Activated naive CD4-positive, alpha-beta T cell treated with anti-CD3 and anti-CD28 coated beads for 36 hours (primary cell): Measurements from ENCODE around the gene NECTIN4. TPM values are rescaled to one million over a fixed set of nuclear protein-coding genes. Genes with fewer than 3 reads are reported as not detected.

Source experiments
- CTCF ChIA-PET: fragments of 350-600 bp; sonication (Branson Sonifier 250); formaldehyde crosslinking; loops from one replicate; lab custom pipeline; 2021; ENCODE audit warnings: antibody characterized with exemption; lab: Charles Lee
- DNase-seq: peaks from one replicate; pipeline ENCODE4 v3.0.0-alpha.2; 2020
- H3K27ac Mint-ChIP-seq: one replicate; pipeline ENCODE4 v1.8.0; 2021; ENCODE audit warnings: mild to moderate bottlenecking, mixed read lengths
- H3K27me3 Mint-ChIP-seq: one replicate; pipeline ENCODE4 v1.8.0; 2021; ENCODE audit warnings: low read depth, mixed read lengths
- H3K36me3 Mint-ChIP-seq: one replicate; pipeline ENCODE4 v1.8.0; 2021; ENCODE audit warnings: low read depth, mixed read lengths
- H3K4me1 Mint-ChIP-seq: one replicate; pipeline ENCODE4 v1.8.0; 2021; ENCODE audit warnings: low read depth, mixed read lengths
- H3K4me3 Mint-ChIP-seq: one replicate; pipeline ENCODE4 v1.8.0; 2021; ENCODE audit warnings: mild to moderate bottlenecking, moderate library complexity, mixed read lengths
- H3K9me3 Mint-ChIP-seq: one replicate; pipeline ENCODE4 v1.8.0; 2021; ENCODE audit warnings: mixed read lengths
- intact Hi-C: fragments of 100-400 bp; cut with micrococcal nuclease; formaldehyde crosslinking; loops from one replicate; pipeline ENCODE4 v1.15.1; 2023
- total RNA-seq, 2 experiments: library from RNA; stranded (reverse); gene quantifications; one replicate each; pipeline ENCODE4 v1.2.3, GENCODE V29; 2021

Gene NECTIN4
- total RNA-seq, 2 experiments from 2014 or later = not detected

- CTCF ChIA-PET = no interaction called here
- Mint-ChIP-seq H3K36me3 (no peaks in the 10 kb centered on the region), H3K4me1 (peaks cover 4% of the 10 kb centered on the region), H3K9me3 (no peaks in the 10 kb centered on the region), H3K27ac (no peak overlapping the region), H3K27me3 (no peaks in the 10 kb centered on the region), H3K4me3 (no peak overlapping the region)
- no peak for DNase-seq
- intact Hi-C loops = no loop called here
Measured at GRCh38 chr1:161077426-161077825, 11.9 kb downstream of the NECTIN4 start.

- DNase-seq = no peak
- no peak overlapping the region for H3K4me3 Mint-ChIP-seq
- H3K36me3 Mint-ChIP-seq = no peaks in the 10 kb centered on the region
- intact Hi-C loops = no loop called here
- CTCF ChIA-PET = interaction anchor here (0.6 kb wide), 1 partner anchor 61 kb away, joined by 3 read pairs; no protein-coding TSS in a partner anchor
- no peak overlapping the region for H3K27ac Mint-ChIP-seq
- H3K9me3 Mint-ChIP-seq = no peaks in the 10 kb centered on the region
- no peaks in the 10 kb centered on the region for H3K27me3 Mint-ChIP-seq
- H3K4me1 Mint-ChIP-seq = peaks cover 10% of the 10 kb centered on the region
Measured at GRCh38 chr1:161076410-161076809, 12.9 kb downstream of the NECTIN4 start.

GRCh38 chr1:161074676-161075368, 14.5 kb downstream of the NECTIN4 start:
- Mint-ChIP-seq H3K4me1 (peaks cover 22% of the 10 kb centered on the region), H3K27me3 (no peaks in the 10 kb centered on the region), H3K27ac (peak overlapping the region; percentile 54), H3K4me3 (no peak overlapping the region), H3K36me3 (no peaks in the 10 kb centered on the region), H3K9me3 (peaks cover 1% of the 10 kb centered on the region)
- CTCF ChIA-PET = interaction anchor here (8.9 kb wide), 1 partner anchor 22 kb away, joined by 221 read pairs; the partner anchor contains the start of gene KLHDC9
- intact Hi-C loops = no loop called here
- DNase-seq = no peak

GRCh38 chr1:161073474-161074121, 15.8 kb downstream of the NECTIN4 start:
- Mint-ChIP-seq H3K36me3 (peaks cover 7% of the 10 kb centered on the region), H3K27ac (no peak overlapping the region), H3K9me3 (peaks cover 1% of the 10 kb centered on the region), H3K27me3 (no peaks in the 10 kb centered on the region), H3K4me1 (peaks cover 22% of the 10 kb centered on the region), H3K4me3 (no peak overlapping the region)
- intact Hi-C loops = no loop called here
- no peak for DNase-seq
- CTCF ChIA-PET = interaction anchor here (0.7 to 8.9 kb wide), 3 partner anchors 11 to 67 kb away, joined by 3 to 221 read pairs (median 3); partner anchors contain the start of gene KLHDC9

- no peak overlapping the region for H3K4me3 Mint-ChIP-seq
- peaks cover 1% of the 10 kb centered on the region for H3K9me3 Mint-ChIP-seq
- DNase-seq = no peak
- no peak overlapping the region for H3K27ac Mint-ChIP-seq
- intact Hi-C loops = no loop called here
- peaks cover 22% of the 10 kb centered on the region for H3K4me1 Mint-ChIP-seq
- no peaks in the 10 kb centered on the region for H3K27me3 Mint-ChIP-seq
- CTCF ChIA-PET = interaction anchor here (1.0 to 8.9 kb wide), 3 partner anchors 17 to 31 kb away, joined by 3 to 221 read pairs (median 6); partner anchors contain the start of gene KLHDC9
- peaks cover 7% of the 10 kb centered on the region for H3K36me3 Mint-ChIP-seq
Measured at GRCh38 chr1:161072751-161073449, 16.5 kb downstream of the NECTIN4 start.

GRCh38 chr1:161071886-161072371, 17.4 kb downstream of the NECTIN4 start:
- peak; percentile 72 for DNase-seq
- H3K27me3 Mint-ChIP-seq = no peaks in the 10 kb centered on the region
- H3K36me3 Mint-ChIP-seq = peaks cover 8% of the 10 kb centered on the region
- no peak overlapping the region for H3K27ac Mint-ChIP-seq
- CTCF ChIA-PET = interaction anchor here (0.7 to 8.9 kb wide), 8 partner anchors 10 to 67 kb away, joined by 3 to 221 read pairs (median 7); partner anchors contain the start of genes KLHDC9, NIT1 and PFDN2
- H3K9me3 Mint-ChIP-seq = peaks cover 1% of the 10 kb centered on the region
- no peak overlapping the region for H3K4me3 Mint-ChIP-seq
- peaks cover 29% of the 10 kb centered on the region for H3K4me1 Mint-ChIP-seq
- intact Hi-C loops = no loop called here

- peaks cover 1% of the 10 kb centered on the region for H3K9me3 Mint-ChIP-seq
- H3K27me3 Mint-ChIP-seq = no peaks in the 10 kb centered on the region
- H3K4me1 Mint-ChIP-seq = peaks cover 39% of the 10 kb centered on the region
- H3K36me3 Mint-ChIP-seq = peaks cover 14% of the 10 kb centered on the region
- intact Hi-C loops = loop anchor here (1.0 kb wide), 3 partner anchors 22 to 83 kb away; partner anchors contain the start of gene UFC1
- no peak overlapping the region for H3K4me3 Mint-ChIP-seq
- DNase-seq = no peak
- H3K27ac Mint-ChIP-seq = peak overlapping the region; percentile 97
- CTCF ChIA-PET = interaction anchor here (0.6 to 8.9 kb wide), 18 partner anchors 8 to 312 kb away, joined by 3 to 221 read pairs (median 6); partner anchors contain the start of genes KLHDC9, NIT1, PFDN2 and USF1
Measured at GRCh38 chr1:161070761-161071160, 18.6 kb downstream of the NECTIN4 start.

GRCh38 chr1:161069731-161070270, 19.6 kb downstream of the NECTIN4 start, which contains the start of gene ARHGAP30:
Gene ARHGAP30 (minus strand): TSS chr1:161069891. CDS start chr1:161069624, 267 bp downstream.
- peaks cover 14% of the 10 kb centered on the region for H3K36me3 Mint-ChIP-seq
- intact Hi-C loops = loop anchor here (1.0 to 5.0 kb wide), 9 partner anchors 22 to 318 kb away; partner anchors contain the start of genes DEDD, F11R, UFC1 and USP21
- H3K9me3 Mint-ChIP-seq = peaks cover 1% of the 10 kb centered on the region
- H3K4me1 Mint-ChIP-seq = peaks cover 46% of the 10 kb centered on the region
- H3K27me3 Mint-ChIP-seq = no peaks in the 10 kb centered on the region
- H3K27ac Mint-ChIP-seq = peak within 1 kb of the TSS; percentile 97
- H3K4me3 Mint-ChIP-seq = peak within 1 kb of the TSS; percentile 95
- CTCF ChIA-PET = interaction anchor here (0.7 to 8.9 kb wide), 13 partner anchors 9 to 80 kb away, joined by 3 to 221 read pairs (median 8); partner anchors contain the start of genes KLHDC9, NIT1, PFDN2 and USF1
- peak; percentile 96 for DNase-seq

GRCh38 chr1:161069241-161069640, 20.1 kb downstream of the NECTIN4 start:
- intact Hi-C loops = loop anchor here (1.0 to 5.0 kb wide), 6 partner anchors 48 to 318 kb away; partner anchors contain the start of genes DEDD, F11R and USP21
- CTCF ChIA-PET = interaction anchor here (1.6 to 8.9 kb wide), 7 partner anchors 9 to 79 kb away, joined by 5 to 221 read pairs (median 10); partner anchors contain the start of genes KLHDC9 and USF1
- peak; percentile 35 for DNase-seq

GRCh38 chr1:161068306-161069234, 20.8 kb downstream of the NECTIN4 start:
- H3K4me1 Mint-ChIP-seq = peaks cover 58% of the 10 kb centered on the region
- DNase-seq = peak; percentile 94
- H3K27ac Mint-ChIP-seq = peak overlapping the region; percentile 97
- H3K36me3 Mint-ChIP-seq = peaks cover 22% of the 10 kb centered on the region
- CTCF ChIA-PET = interaction anchor here (0.5 to 8.9 kb wide), 8 partner anchors 9 to 271 kb away, joined by 3 to 221 read pairs (median 5); partner anchors contain the start of gene KLHDC9
- intact Hi-C loops = loop anchor here (1.0 to 5.0 kb wide), 8 partner anchors 23 to 319 kb away; partner anchors contain the start of genes DEDD, F11R, USF1 and USP21
- peak overlapping the region; percentile 95 for H3K4me3 Mint-ChIP-seq
- no peaks in the 10 kb centered on the region for H3K27me3 Mint-ChIP-seq
- H3K9me3 Mint-ChIP-seq = peaks cover 1% of the 10 kb centered on the region

More at GRCh38 chr1:161069241-161069640, 20.1 kb downstream of the NECTIN4 start:
- Mint-ChIP-seq H3K27me3 (no peaks in the 10 kb centered on the region), H3K4me3 (peak overlapping the region; percentile 95), H3K36me3 (peaks cover 19% of the 10 kb centered on the region), H3K4me1 (peaks cover 51% of the 10 kb centered on the region), H3K9me3 (peaks cover 1% of the 10 kb centered on the region), H3K27ac (peak overlapping the region; percentile 97)
